ENCODE measurements around the gene SLX9.

Gene SLX9

GRCh38 chr21:44893278-44893556 is 46.6 kb upstream of the SLX9 start:
- DNase-seq (ENCODE audit: low read depth), result no peak
- no peak for TF ChIP-seq CTCF (IDR thresholded peaks at IDR 0.05; ENCODE audit: low read length, missing control alignments)
- H3K4me3 ChIP-seq (replicated peaks; ENCODE audit: low read depth, low read length), result no peak overlapping the region

GRCh38 chr21:44893948-44894656 is 45.7 kb upstream of the SLX9 start:
- no peak for DNase-seq (ENCODE audit: low read depth)
- no peak for TF ChIP-seq CTCF (IDR thresholded peaks at IDR 0.05; ENCODE audit: low read length, missing control alignments)
- H3K4me3 ChIP-seq (replicated peaks; ENCODE audit: low read depth, low read length), result no peak overlapping the region

GRCh38 chr21:44894687-44895302 is 45.0 kb upstream of the SLX9 start:
- no peak overlapping the region for H3K4me3 ChIP-seq (replicated peaks; ENCODE audit: low read depth, low read length)
- DNase-seq (ENCODE audit: low read depth), result no peak
- TF ChIP-seq CTCF (IDR thresholded peaks at IDR 0.05; ENCODE audit: low read length, missing control alignments), result no peak

- no peak for TF ChIP-seq CTCF (IDR thresholded peaks at IDR 0.05; ENCODE audit: low read length, missing control alignments)
- DNase-seq (ENCODE audit: low read depth), result no peak
- H3K4me3 ChIP-seq (replicated peaks; ENCODE audit: low read depth, low read length), result no peak overlapping the region
Observed at GRCh38 chr21:44895859-44896258, 44.0 kb upstream of the SLX9 start.

GRCh38 chr21:44896561-44897286 is 43.1 kb upstream of the SLX9 start:
- no peak for DNase-seq (ENCODE audit: low read depth)
- no peak for TF ChIP-seq CTCF (IDR thresholded peaks at IDR 0.05; ENCODE audit: low read length, missing control alignments)

GRCh38 chr21:44897326-44898010 is 42.4 kb upstream of the SLX9 start:
- no peak for TF ChIP-seq CTCF (IDR thresholded peaks at IDR 0.05; ENCODE audit: low read length, missing control alignments)
- no peak for DNase-seq (ENCODE audit: low read depth)
- H3K4me3 ChIP-seq (replicated peaks; ENCODE audit: low read depth, low read length), result no peak overlapping the region

More at GRCh38 chr21:44896561-44897286, 43.1 kb upstream of the SLX9 start:
- no peak overlapping the region for H3K4me3 ChIP-seq (replicated peaks; ENCODE audit: low read depth, low read length)

Data from fibroblast of pulmonary artery (primary cell).